Epidermal melanocyte (primary cell): ENCODE data around the gene CCDC136.
A peak's percentile ranks its signal among the peaks of the same experiment; 100 is the strongest.

ENCODE experiments used
- DNase-seq: peaks from one replicate; pipeline ENCODE4 v3.0.0; 2011; ENCODE audit warnings: low spot score; ENCODE audit not compliant: insufficient read length

Gene CCDC136

GRCh38 chr7:128777156-128778123 lies 14.3 kb upstream of the CCDC136 start:
- no peak for DNase-seq

GRCh38 chr7:128778946-128779345 lies 12.8 kb upstream of the CCDC136 start:
- DNase-seq: no peak

- DNase-seq: no peak
These were observed 10.6 kb upstream of the CCDC136 start for GRCh38 chr7:128781126-128781525.

- DNase-seq: no peak
These were observed 9.9 kb upstream of the CCDC136 start for GRCh38 chr7:128781851-128782250.

- peak; percentile 50 for DNase-seq
These were observed 8.5 kb upstream of the CCDC136 start for GRCh38 chr7:128783143-128783861.

- no peak for DNase-seq
These were observed 6.0 kb upstream of the CCDC136 start for GRCh38 chr7:128785738-128786137.

GRCh38 chr7:128788446-128789412 lies 3.0 kb upstream of the CCDC136 start:
- DNase-seq: no peak

GRCh38 chr7:128790315-128791041 lies 1.3 kb upstream of the CCDC136 start:
- DNase-seq: no peak

GRCh38 chr7:128791972-128792327 lies 182 bp downstream of the CCDC136 start:
- DNase-seq: no peak

- DNase-seq: no peak
These were observed 858 bp downstream of the CCDC136 start for GRCh38 chr7:128792471-128793180.

- no peak for DNase-seq
These were observed 1.4 kb downstream of the CCDC136 start for GRCh38 chr7:128793181-128793547.

GRCh38 chr7:128794020-128794419 lies 2.3 kb downstream of the CCDC136 start:
- DNase-seq: no peak

- DNase-seq: no peak
These were observed 2.7 kb downstream of the CCDC136 start for GRCh38 chr7:128794436-128794835.

GRCh38 chr7:128795129-128795528 lies 3.4 kb downstream of the CCDC136 start:
- DNase-seq: no peak

GRCh38 chr7:128796327-128796726 lies 4.6 kb downstream of the CCDC136 start:
- DNase-seq: no peak

- no peak for DNase-seq
These were observed 7.7 kb downstream of the CCDC136 start for GRCh38 chr7:128799451-128799850.

GRCh38 chr7:128800567-128800966 lies 8.8 kb downstream of the CCDC136 start:
- no peak for DNase-seq

- no peak for DNase-seq
These were observed 9.2 kb downstream of the CCDC136 start for GRCh38 chr7:128801003-128801402.

GRCh38 chr7:128801667-128802418 lies 10.1 kb downstream of the CCDC136 start:
- DNase-seq: no peak
